Measurements from ENCODE around the gene RPL39. TPM values are rescaled to one million over a fixed set of nuclear protein-coding genes. Genes with fewer than 3 reads are reported as not detected.
"Not testable (repeated sequence)": the region's sequence is repeated elsewhere in the genome, so short reads cannot be mapped to it uniquely, and the experiment has no call there.

The RPL39 gene
- total and polyA plus RNA-seq, 2 experiments from 2014 or later: 2,910 to 2,912 TPM

- TF ChIP-seq, protein P1, sequence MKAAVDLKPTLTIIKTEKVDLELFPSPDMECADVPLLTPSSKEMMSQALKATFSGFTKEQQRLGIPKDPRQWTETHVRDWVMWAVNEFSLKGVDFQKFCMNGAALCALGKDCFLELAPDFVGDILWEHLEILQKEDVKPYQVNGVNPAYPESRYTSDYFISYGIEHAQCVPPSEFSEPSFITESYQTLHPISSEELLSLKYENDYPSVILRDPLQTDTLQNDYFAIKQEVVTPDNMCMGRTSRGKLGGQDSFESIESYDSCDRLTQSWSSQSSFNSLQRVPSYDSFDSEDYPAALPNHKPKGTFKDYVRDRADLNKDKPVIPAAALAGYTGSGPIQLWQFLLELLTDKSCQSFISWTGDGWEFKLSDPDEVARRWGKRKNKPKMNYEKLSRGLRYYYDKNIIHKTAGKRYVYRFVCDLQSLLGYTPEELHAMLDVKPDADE (IDR thresholded peaks at IDR 0.05): no peak
- TF ChIP-seq STAT1 (IDR thresholded peaks at IDR 0.05; ENCODE audit: unreplicated experiment) (no peak), POLR2AphosphoS5 (IDR thresholded peaks at IDR 0.05; ENCODE audit: low read depth) (no peak), JUNB (IDR thresholded peaks at IDR 0.05; ENCODE audit: unreplicated experiment) (no peak), REST (IDR thresholded peaks at IDR 0.05; ENCODE audit: unreplicated experiment) (no peak), EZH2 (IDR thresholded peaks at IDR 0.05; ENCODE audit: low read depth, unreplicated experiment) (no peak), NANOG (IDR thresholded peaks at IDR 0.05; ENCODE audit: borderline replicate concordance) (no peak), ZNF331 (CRISPR knock-in tag; IDR thresholded peaks at IDR 0.05; ENCODE audit: low read depth) (no peak)
These were observed 15.8 kb downstream of the RPL39 start (continued) for GRCh38 chrX:119775517-119776238.

GRCh38 chrX:119769388-119769787 lies 22.0 kb downstream of the RPL39 start:
- H3K4me2 ChIP-seq; DNase-seq (ENCODE audit: low spot score); H3K36me3 Mint-ChIP-seq (ENCODE audit: low read depth): not testable (repeated sequence)

GRCh38 chrX:119768436-119768835 lies 23.0 kb downstream of the RPL39 start:
- H3K4me2 ChIP-seq; ATAC-seq; H3K4me3 ChIP-seq; H3K36me3 ChIP-seq (ENCODE audit: insufficient read depth); H2AFZ ChIP-seq; H3K4me1 ChIP-seq (ENCODE audit: insufficient read depth); H3K4me1 Mint-ChIP-seq; H3K27ac ChIP-seq (ENCODE audit: low read depth); H3K36me3 Mint-ChIP-seq (ENCODE audit: low read depth); H3K27me3 Mint-ChIP-seq (ENCODE audit: insufficient read depth, low read depth, poor library complexity); H3K79me2 ChIP-seq (replicated peaks; ENCODE audit: insufficient read depth); H3K27me3 ChIP-seq (ENCODE audit: insufficient read depth); H3K4me3 Mint-ChIP-seq; DNase-seq (ENCODE audit: low spot score); H3K9me2 ChIP-seq (ENCODE audit: insufficient read depth); H3F3A ChIP-seq (replicated peaks; ENCODE audit: low read depth); H4K20me1 ChIP-seq (replicated peaks; ENCODE audit: insufficient read depth); H3K9me3 Mint-ChIP-seq; H3K27ac Mint-ChIP-seq: not testable (repeated sequence)

More at GRCh38 chrX:119769388-119769787, 22.0 kb downstream of the RPL39 start:
- not testable (repeated sequence) for H4K20me1 ChIP-seq (replicated peaks; ENCODE audit: insufficient read depth); H3K4me3 ChIP-seq; H3K27ac ChIP-seq (ENCODE audit: low read depth); H3K9me2 ChIP-seq (ENCODE audit: insufficient read depth); H3K79me2 ChIP-seq (replicated peaks; ENCODE audit: insufficient read depth); H3K4me3 Mint-ChIP-seq; H3K4me1 ChIP-seq (ENCODE audit: insufficient read depth); H3F3A ChIP-seq (replicated peaks; ENCODE audit: low read depth); H3K27me3 ChIP-seq (ENCODE audit: insufficient read depth); H3K36me3 ChIP-seq (ENCODE audit: insufficient read depth); H3K9me3 Mint-ChIP-seq; H3K27ac Mint-ChIP-seq; ATAC-seq; H2AFZ ChIP-seq; H3K27me3 Mint-ChIP-seq (ENCODE audit: insufficient read depth, low read depth, poor library complexity); H3K4me1 Mint-ChIP-seq
